Cardiac atrium fibroblast (primary cell): ENCODE results near the gene TLR5. TPM values are rescaled to one million over a fixed set of nuclear protein-coding genes. Genes with fewer than 3 reads are reported as not detected.

Source experiments
- total RNA-seq: library from RNA; depleted of rRNA; stranded (reverse); fragments of >200 nt; gene quantifications from 2 replicates; pipeline ENCODE4 v1.2.3, GENCODE V29; 2015

The TLR5 gene
- under 0.01 and 0.16 TPM in 2 replicates for total RNA-seq

DNA sequence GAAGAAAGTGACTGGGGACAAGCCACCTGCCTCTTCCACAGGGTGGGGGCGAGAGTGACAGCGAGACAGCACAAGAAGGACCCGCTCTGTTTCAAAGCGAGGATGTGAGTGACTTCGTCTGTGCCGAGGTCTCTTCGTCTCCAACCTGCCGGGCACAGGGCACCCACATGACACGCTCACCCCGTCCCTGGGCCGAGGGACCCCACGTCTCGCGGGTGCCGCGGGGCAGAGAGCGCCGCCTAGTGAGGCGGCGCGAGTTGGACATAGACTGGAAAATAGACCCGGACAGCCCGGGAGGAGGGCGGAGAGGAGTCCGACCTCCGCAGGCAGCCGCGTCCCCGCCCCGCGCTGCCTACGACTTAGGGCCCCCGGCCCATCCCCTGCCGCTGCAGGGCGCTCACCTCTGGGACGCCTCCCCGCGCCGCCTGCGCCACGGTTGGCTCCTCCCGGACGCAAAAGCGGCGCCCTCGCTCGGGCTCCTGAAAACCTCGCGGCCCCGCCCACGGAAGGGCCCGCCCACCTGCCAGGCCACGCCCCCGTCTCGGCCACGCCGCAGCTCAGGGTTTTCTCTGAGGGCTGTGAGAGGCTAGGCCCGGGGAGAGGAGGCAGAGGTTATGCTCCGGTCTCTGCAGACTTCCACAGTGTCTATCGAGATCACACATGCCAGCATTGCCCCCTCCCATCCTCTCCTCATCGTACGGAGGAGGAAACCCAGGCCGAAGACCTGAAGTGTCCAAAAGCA, at the start of gene TLR5:
Gene TLR5 (minus strand): TSS at position 454 of the 742 bp plus-strand sequence. CDS start 30,217 bp downstream, outside the sequence.

Other genes starting within 250 kb of the TLR5 start
- gene SUSD4, start 220.9 kb upstream of the TLR5 start, total RNA-seq: not detected in 2 replicates